HG03378 (cell line): Measurements from ENCODE around the gene ADAM20.
"Not testable (repeated sequence)": the region's sequence is repeated elsewhere in the genome, so short reads cannot be mapped to it uniquely, and the experiment has no call there.

Experiments used
- ATAC-seq: cut with Tn5 transposase; IDR thresholded peaks from one replicate; pipeline ENCODE4 v1.9.1; 2021; ENCODE audit warnings: mild to moderate bottlenecking, moderate library complexity; ENCODE audit not compliant: unreplicated experiment

Gene ADAM20

DNA sequence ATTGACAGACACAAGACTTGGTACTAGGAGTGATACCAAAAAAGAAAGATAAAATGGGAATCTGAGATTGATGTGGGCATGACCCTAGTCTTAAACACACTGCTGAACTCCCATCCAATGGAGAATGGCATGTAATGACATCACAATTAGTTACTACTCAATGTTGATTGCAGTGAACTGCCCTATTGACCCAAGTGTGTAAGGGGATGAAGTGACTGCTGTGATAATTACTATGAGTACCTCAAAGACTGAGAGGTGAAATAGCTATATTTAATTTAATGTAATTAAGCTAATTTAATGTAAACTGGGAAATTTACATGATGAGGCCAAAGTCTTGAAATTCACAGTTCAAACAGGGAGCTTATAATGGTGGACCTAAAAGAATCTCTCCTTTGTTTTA lies at the start of gene ADAM20:
Gene ADAM20, minus strand, starts transcription at position 101 of the 400 bp plus-strand sequence. CDS start 10,247 bp downstream, outside the sequence.
- ATAC-seq = no peak

DNA sequence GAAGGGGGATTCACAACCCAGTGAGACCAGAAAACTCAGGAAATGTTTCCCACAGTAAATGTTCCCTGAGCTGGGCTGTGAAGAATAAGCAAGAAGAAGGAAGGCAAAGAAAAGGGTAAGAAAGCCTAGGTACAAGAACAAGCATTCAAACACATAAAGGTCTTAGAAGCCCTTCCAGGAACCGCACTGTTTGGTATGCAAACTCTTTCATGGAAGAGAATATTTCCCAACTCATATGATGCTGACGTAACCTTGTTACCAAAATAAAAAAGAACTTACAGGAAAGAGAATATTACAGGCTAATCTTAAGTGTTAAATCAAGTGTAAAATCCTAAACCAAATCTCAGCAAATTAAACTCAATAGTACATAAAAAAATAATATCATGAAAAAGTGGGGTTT lies 42.1 kb upstream of the ADAM20 start:
- no peak for ATAC-seq

DNA sequence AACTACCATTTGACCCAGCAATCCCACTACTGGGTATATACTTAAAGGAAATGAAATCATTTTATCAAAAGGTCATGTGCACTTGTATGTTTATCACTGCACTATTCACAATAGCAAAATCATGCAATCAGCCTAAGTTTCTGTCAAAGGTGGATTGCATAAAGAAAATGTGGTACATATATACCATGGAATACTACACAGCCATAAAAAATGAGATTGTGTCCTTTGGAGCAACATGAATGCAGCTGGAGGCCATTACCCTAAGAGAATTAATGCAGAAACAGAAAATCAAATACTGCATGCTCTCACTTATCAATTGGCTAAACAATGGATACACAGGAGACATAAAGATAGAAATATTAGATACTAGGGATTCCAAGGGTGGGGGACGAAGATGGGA lies 38.2 kb upstream of the ADAM20 start:
- no peak for ATAC-seq

DNA sequence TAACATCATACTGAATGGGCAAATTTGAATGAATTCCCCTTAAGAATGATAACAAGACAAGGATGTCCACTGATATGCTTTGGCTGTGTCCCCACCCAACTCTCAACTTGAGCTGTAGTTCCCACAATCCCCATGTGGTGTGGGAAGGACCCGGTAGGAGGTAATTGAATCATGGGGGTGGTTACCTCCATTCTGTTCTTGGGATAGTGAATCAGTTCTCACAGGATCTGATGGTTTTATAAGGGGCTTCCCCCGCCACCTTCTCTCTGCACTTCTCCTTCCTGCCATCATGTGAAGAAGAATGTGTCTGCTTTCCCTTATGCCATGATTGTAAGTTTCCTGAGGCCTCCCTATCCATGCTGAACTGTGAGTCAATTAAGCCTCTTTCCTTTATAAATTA lies 36.3 kb upstream of the ADAM20 start:
- no peak for ATAC-seq

DNA sequence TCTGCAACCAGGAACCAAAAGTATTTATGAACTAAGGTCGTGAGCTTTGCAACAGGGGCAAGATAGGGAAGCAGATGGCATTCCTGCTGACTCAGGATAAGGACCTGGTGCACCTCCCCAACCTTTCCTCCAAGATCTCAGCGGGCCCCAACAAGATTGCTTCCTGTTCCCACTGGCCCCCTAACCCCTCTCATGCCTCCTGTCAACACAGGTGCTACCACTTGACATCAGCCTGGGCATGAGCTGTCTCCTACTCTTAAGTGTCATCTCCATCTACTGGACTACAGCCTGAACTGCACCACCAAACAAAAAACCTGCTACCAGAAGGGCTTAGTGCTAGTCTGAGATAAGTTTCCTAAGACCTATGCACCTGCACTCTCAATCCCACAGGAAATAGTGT lies 33.0 kb upstream of the ADAM20 start:
- ATAC-seq = peak; percentile 46

DNA sequence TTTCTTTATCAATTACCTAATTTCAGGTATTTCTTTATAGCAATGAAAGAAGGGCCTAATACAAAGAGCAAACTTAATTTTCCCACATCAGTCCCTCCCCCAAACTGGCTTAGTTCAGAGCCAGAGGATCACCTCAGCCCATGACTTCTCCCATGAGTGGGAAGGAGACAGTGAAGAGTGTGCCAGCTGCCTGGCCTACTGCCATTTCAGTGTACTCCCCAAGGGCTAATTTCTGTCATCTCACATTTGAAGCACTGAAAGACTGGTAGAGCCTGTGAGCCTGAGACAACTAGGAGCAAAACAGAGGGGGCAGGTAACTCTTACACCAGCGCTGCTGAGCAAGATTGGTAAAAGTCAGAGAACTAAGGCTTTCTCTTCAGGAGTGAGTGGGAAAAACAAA lies 29.1 kb upstream of the ADAM20 start:
- ATAC-seq = no peak

DNA sequence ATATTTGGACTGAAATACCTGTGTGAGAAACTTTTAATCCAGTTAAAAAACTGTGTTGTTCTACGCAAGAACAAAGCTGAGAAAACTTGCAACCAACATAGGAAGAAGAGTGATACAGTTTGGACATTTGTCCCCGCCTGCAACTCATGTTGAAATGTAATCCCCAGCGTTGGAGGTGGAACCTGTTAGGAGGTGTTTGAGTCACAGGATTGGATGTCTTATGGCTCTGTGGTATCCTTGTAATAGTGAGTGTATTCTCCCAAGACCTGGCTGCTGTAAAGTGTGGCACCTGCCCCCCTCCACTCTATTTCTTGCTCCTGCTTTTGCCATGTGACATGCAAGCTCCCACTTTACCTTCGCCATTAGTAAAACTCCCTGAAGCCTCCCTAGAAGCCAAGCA lies 28.6 kb upstream of the ADAM20 start:
- ATAC-seq = no peak

DNA sequence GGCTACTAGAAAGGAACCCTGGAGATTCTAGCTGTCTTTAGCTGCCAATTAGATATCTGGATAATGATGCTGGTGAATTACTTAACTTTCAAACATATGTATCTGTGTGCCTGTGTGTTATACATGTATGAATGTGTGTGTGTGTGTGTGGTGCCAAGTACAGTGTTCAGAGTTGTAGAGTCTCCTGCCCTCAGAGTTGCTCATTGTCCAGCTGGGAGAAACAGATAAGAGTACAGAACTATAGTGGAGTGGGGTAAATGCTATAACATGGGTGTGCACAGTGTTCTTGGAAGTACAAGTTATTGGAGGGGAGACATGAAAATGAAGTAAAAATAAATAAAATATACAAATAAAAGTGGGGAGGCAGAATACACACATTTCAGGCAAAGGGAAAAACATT lies 23.6 kb upstream of the ADAM20 start:
- ATAC-seq = no peak

DNA sequence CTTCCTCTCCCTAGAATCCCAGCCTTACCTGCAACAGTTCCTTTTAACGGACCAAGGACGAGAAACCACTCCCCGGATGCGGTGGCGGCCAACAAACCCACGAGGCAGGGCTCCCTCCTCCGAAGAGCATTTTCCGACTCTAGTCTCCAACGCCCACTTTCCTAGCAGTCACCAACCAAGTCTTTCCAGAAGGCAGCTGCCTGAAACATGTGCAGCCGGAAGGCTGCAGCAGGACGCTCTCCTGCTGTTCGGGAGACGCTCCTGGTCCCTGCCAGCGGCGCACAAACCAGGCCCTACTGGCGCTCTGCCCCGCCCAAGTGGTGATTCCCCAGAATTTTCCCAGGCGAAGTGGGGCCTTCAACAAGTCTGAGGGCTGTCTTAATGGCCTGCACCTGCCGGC lies 21.1 kb upstream of the ADAM20 start:
- ATAC-seq = no peak

DNA sequence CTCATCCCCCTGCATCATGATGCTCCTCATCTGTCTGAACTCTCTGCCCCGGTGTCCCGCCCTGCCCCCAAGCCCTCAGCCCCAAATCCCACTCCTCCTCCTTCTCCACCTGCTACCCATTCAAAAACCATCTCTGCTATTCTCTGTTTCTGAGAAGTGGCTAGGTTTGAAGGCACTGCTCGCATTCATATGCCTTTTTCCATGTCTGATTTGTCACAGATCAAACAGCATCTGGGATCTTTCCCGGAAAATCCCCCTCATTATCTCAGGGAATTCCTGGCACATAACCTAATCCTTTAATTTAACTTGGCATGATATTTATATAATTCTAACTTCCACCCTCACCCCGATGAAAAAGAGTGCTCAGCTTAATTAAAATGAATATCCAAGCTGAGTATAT lies 3.3 kb upstream of the ADAM20 start:
- no peak for ATAC-seq

DNA sequence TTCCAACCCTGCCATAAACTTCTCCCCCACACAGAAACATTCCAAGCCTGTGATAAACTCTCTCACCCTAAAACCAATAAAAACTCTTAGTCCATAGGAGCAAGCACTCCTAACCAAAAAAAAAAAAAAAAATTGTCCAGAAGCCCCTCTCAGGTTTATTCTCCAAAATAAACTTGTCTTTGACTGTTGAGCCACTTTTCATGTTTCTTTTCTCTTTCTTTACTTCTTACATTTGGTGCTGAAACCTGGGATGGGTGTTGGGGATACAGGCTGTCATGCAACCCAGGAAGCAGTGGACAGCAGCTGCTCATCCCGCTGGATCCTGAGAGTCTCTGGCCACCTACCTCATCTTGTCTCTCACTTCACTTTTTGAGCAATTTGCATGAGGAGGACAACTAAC lies 2.0 kb upstream of the ADAM20 start:
- no peak for ATAC-seq

DNA sequence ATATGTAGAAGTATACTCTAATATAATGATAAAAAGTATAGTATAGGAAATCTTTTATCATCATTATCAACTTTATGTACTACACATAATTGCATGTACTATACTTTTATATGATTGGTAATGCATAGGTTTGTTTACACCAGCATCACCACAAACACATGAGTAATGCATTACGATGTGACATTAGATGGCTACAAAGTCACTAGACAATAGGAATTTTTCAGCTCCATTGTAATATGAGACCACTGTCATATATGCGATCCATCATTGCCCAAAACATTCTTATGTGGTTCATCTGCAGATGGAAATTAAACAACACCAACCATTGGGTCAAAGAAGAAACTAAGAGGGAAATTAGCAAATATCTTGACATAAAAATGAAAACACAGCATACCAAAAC lies 4.4 kb downstream of the ADAM20 start:
- ATAC-seq = no peak

DNA sequence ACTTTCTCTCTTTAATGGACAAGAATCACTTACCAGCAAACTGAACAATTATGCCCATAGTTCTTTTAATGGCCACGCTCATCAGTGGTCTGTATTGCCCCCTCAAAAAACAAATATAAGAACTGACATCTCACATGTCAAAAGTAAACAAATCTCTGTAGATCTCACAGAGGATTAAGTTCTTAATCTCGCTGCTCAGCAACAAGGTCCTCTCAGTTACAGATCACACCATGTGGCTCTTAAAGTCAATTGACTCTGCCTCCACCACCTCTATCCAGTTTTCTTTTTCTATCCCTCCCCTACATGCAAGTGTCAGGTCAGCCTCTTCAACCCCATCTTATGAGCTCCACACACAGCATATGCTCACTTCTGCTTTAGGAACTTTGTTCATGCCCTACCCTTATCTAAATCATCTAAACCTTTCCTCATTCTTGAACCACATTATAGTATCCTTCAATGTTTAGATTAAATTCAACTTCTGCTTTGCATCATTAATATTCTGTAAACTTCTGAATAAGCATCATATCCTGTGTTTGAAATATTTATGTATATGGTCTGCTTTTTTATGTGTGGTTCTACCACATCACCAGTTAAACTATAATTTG lies 7.2 kb downstream of the ADAM20 start:
- no peak for ATAC-seq

DNA sequence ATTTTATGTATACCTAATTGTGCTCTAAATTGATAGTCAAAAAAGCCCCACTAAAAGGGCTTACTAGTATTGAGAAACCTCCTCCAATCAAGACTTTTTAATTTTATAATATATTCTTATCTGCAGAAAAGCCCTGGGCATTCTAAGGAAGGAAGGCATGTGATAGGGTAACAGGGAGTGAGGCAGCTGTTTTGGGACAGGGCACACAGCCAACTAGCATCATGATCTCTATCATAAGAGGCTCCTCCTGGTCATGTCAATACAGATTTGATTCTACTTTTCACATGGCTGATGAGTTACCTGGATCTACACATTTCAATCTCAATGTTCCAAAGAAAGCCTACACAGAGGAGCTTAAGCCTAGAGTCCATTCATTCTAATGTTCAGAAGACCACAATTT lies 9.1 kb downstream of the ADAM20 start:
- no peak for ATAC-seq

DNA sequence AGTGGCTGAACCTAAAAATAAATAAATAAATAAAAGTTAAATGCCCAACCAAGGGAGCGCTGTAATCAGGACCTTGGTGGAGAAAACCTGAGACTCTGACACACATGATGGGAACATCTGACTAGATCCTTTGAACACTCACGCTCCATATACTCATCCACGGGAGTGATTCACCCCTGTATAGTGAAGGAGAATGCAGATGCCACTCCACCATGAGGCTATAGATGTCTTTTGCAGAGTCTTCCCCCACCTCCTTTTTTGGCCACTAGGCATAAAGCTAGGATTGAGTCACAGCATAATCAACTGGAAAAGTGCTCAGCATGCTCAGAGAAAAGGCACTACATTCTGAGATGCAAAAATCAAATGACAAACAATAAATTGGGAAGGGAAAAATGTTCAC lies 19.0 kb downstream of the ADAM20 start:
- ATAC-seq = no peak

DNA sequence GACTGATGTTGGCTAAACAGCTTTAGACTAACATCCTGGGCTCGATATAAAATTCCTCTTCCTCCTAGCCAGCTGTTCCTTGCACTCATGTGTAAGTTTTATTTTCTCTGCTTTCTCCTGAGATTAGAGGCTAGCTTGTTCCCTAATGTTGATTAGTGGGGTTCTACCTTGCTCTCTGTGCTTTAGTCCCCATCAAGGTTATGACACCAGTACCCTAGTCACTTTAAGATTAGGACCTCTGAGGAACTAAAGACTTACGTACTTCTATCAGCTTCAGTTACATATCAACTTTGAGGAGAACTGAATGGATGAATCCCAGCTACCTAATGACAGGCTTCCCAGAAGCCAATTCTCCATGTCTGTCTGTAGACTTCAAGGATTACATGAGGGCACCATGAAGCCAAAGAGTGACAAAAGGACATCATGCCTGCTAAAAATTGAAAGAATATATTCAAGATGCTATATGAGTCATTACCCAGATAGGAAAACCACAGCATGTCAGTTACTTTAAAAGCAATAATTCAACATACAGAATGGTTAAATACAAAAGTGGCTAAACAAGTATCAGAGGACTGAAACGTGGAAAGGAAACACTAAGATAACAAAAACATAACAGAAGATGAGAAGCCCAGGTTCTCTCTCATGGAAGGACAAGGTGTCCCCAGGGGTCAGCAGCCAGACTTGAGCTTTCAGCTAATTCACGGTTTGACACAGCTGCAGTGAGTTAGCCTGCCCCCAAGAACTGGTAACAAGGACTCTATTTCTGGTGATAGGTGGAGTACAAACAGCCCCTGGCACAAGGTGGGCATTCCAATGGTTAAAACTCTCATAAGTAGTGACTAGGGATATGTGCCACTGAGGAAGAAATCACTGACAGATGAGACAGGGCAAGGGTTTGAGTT lies 20.4 kb downstream of the ADAM20 start:
- no peak for ATAC-seq

DNA sequence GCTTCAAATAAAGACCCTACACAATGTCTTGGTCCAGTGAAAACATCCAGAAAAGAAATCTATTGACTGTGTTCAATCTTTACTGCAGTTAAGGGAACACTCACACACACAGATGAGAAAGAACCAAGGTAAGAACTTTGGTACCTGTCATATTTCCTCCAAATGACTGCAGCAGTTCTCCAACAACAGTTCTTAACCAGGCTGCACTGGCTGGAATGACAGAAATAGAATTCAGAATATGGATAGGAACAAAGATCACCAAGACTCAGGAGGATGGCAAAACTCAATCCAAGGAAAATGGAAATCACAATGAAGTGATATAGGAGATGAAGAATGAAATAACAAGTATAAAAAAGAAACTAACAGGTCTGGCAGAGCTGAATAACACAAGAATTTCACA lies 36.6 kb downstream of the ADAM20 start:
- ATAC-seq = no peak

DNA sequence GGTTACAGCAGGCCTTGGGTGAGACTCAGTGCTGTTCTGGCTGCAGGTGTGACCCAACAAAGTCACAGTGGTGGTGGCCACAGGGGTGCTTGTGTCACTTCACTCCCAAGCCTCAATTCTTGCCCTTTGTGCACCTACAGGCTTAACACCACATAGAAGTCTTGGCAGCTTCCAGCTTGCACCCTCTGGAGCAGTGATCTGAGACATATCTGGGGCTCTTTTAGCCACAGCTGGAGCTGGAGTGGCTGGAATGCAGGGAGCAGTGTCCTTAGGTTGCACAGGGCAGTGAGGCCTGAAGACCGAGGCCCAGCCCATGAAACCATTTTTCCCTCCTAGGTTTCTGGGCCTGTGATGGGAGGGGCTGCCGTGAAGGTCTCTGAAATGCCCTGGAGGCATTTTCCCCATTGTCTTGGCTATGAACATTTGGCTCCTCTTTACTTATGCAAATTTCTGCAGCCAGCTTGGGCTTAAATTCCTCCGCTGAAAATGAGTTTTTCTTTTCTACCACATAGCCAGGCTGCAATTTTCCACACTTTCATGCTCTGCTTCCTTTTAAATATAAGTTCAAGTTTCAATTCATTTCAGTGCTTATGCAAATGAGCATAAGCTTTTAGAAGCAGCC lies 45.1 kb downstream of the ADAM20 start:
- ATAC-seq = no peak

DNA sequence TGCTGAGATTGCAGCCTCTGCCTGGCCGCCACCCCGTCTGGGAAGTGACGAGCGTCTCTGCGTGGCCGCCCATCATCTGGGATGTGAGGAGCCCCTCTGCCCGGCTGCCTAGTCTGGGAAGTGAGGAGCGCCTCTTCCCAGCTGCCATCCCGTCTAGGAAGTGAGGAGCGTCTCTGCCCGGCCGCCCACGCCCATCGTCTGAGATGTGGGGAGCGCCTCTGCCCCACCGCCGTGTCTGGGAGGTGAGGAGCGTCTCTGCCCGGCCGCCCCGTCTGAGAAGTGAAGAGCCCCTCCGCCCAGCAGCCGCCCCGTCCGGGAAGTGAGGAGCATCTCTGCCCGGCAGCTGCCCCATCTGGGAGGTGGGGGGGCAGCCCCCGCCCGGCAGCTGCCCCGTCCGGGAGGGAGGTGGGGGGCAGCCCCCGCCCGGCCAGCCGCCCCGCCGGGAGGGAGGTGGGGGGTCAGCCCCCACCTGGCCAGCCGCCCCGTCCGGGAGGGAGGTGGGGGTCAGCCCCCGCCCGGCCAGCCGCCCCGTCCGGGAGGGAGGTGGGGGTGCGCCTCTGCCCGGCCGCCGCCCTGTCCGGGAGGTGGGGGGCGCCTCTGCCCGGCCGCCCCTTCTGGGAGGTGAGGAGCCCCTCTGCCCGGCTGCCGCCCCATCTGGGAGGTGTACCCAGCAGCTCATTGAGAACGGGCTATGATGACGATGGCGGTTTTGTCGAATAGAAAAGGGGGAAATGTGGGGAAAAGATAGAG lies 57.3 kb downstream of the ADAM20 start:
- ATAC-seq = not testable (repeated sequence)

DNA sequence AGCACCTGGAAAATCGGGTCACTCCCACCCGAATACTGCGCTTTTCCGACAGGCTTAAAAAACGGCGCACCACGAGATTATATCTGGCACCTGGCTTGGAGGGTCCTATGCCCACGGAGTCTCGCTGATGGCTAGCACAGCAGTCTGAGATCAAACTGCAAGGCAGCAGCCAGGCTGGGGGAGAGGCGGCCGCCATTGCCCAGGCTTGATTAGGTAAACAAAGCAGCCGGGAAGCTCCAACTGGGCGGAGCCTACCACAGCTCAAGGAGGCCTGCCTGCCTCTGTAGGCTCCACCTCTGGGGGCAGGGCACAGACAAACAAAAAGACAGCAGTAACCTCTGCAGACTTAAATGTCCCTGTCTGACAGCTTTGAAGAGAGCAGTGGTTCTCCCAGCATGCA lies 59.3 kb downstream of the ADAM20 start:
- ATAC-seq = not testable (repeated sequence)

DNA sequence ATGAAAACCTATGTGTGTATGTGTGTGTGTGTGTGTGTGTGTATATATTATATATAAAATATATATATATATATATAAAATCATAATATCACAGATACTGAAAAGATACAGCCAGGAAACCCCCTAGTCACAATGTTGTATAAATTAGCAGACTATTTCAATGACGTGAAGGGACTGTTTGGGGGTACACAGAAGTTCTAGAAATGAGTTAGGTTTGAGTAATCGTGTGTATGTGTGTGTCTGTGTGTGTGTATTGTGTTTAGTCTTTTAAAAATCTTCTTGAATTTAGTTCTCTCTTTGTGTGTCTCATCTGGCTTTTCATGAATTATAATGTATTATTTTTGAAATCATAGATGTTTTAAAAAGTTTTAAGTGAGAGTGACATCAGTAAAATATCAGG lies 61.0 kb downstream of the ADAM20 start:
- no peak for ATAC-seq
